Measurements from ENCODE around the gene KDM2A.
"Not testable (repeated sequence)": the region's sequence is repeated elsewhere in the genome, so short reads cannot be mapped to it uniquely, and the experiment has no call there.

KDM2A gene

DNA sequence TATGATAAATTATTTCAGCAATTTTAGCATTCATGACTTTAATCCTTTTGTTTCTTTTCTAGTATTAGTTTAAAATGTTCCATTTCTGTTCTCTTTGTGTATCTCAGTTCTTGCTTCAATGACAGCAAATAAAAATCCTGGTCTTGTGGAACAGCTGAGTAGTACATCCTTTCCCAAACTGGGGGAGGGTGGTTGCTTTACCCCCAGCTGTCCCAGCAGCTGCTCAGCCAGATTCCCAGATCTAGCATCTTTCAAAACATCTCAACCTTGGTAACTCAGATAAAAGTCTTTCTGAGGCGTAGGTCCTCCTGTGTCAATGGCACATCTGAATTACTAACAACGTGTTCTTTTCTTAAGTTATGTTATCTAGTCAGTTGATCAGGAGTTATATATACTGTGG is 75.0 kb downstream of the KDM2A start:
- DNase-seq (ENCODE audit: low read depth), result no peak
- TF ChIP-seq, protein P1, sequence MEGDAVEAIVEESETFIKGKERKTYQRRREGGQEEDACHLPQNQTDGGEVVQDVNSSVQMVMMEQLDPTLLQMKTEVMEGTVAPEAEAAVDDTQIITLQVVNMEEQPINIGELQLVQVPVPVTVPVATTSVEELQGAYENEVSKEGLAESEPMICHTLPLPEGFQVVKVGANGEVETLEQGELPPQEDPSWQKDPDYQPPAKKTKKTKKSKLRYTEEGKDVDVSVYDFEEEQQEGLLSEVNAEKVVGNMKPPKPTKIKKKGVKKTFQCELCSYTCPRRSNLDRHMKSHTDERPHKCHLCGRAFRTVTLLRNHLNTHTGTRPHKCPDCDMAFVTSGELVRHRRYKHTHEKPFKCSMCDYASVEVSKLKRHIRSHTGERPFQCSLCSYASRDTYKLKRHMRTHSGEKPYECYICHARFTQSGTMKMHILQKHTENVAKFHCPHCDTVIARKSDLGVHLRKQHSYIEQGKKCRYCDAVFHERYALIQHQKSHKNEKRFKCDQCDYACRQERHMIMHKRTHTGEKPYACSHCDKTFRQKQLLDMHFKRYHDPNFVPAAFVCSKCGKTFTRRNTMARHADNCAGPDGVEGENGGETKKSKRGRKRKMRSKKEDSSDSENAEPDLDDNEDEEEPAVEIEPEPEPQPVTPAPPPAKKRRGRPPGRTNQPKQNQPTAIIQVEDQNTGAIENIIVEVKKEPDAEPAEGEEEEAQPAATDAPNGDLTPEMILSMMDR (IDR thresholded peaks at IDR 0.05; ENCODE audit: low read depth, low read length, missing control alignments), result no peak

DNA sequence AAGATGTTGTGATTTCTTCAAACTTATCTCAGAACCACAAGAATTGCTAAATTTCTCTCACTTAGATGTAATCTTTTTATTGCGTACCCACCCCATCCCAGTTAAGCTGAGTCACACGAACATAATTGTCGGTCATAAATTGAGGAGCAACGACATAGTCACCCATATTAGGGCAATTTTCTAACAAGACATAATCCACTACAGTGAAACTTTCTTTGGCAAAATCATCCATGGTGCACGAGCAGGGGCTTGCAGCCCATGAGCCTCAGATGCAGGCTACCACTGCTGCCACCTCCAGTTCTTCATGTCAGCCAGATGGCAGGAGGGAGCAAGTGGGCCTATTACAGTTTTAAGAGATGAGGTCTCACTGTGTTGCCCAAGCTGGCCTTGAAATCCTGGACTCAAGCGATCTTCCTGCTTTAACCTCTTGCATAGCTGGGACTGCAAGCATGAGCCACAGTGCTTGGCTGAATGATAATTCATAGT is 77.0 kb downstream of the KDM2A start:
- H3K4me3 ChIP-seq (ENCODE audit: low read depth, low read length), result no peak overlapping the region
- no peak for DNase-seq (ENCODE audit: low read depth)
- TF ChIP-seq, protein P1 (IDR thresholded peaks at IDR 0.05; ENCODE audit: low read depth, low read length, missing control alignments), result no peak

More for the DNA sequence above, 75.0 kb downstream of the KDM2A start:
- H3K4me3 ChIP-seq (ENCODE audit: low read depth, low read length), result no peak overlapping the region

DNA sequence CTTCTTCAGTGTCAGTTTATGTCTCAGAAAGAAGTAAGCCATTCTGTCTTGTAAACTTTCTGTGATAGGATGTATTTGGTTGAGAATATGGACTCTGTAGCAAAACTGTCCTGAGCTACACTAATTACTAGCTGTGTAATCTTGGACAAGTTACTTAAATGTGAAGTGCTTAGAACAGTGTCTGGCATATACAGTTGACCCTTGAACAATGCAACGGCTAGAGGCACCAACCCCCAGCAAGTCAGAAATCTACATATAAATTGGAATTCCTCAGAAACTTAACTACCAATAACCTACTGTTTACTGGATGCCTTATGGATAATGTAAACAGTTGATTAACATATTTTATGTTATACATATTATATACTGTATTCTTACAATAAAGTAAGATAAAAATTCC is 78.5 kb downstream of the KDM2A start:
- no peak for DNase-seq (ENCODE audit: low read depth)
- TF ChIP-seq, protein P1 (IDR thresholded peaks at IDR 0.05; ENCODE audit: low read depth, low read length, missing control alignments), result no peak
- no peak overlapping the region for H3K4me3 ChIP-seq (ENCODE audit: low read depth, low read length)

DNA sequence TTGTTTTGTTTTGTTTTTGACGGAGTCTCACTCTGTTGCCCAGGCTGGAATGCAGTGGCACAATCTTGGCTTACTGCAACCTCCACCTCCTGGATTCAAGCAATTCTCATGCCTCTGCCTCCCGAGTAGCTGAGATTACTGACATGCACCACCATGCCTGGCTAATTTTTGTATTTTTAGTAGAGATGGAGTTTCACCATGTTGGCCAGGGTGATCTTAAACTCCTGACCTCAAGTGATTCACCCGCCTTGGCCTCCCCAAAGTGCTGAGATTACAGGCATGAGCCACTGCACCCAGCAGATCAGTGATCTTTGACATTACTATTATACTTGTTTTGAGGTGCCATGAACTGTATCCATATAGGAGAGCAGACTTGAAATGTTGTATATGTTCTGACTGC is 79.7 kb downstream of the KDM2A start:
- not testable (repeated sequence) for DNase-seq (ENCODE audit: low read depth); H3K4me3 ChIP-seq (ENCODE audit: low read depth, low read length)

DNA sequence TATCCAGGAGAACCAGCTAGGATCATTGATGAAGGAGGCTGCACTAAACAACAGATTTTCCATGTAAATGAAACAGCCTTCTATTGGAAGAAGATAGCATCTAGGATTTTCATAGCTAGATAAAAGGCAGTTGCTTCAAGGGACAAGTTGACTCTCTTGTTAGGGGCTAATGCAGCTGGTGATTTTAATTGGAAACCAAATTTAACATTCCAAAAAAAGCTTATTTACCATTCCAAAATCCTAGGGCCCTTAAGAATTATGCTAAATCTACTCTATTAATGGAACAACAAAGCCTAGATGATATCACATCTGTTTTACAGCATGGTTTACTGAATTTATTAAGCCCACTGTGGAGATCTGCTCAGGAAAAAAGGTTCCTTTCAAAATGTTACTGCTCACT is 80.7 kb downstream of the KDM2A start:
- TF ChIP-seq, protein P1 (IDR thresholded peaks at IDR 0.05; ENCODE audit: low read depth, low read length, missing control alignments), result no peak
- H3K4me3 ChIP-seq (ENCODE audit: low read depth, low read length), result no peak overlapping the region
- DNase-seq (ENCODE audit: low read depth), result no peak

DNA sequence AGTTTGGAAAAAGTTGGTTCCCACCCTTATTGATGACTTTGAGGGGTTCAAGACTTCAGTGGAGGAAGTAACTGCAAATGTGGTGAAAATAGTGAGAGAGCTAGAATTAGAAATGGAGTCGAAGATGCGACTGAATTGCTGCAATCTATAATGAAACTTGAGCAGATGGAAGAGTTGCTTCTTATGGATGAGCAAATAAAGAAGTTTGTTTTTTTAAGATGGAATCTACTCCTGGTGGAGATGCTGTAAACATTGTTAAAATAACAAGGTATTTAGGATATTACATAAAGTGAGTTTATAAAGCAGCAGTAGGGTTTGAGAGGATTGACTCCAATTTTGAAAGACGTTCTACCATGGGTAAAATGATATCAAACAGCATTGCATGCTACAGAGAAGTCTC is 83.0 kb downstream of the KDM2A start:
- TF ChIP-seq, protein P1 (IDR thresholded peaks at IDR 0.05; ENCODE audit: low read depth, low read length, missing control alignments), result no peak
- H3K4me3 ChIP-seq (ENCODE audit: low read depth, low read length), result no peak overlapping the region
- DNase-seq (ENCODE audit: low read depth), result no peak

DNA sequence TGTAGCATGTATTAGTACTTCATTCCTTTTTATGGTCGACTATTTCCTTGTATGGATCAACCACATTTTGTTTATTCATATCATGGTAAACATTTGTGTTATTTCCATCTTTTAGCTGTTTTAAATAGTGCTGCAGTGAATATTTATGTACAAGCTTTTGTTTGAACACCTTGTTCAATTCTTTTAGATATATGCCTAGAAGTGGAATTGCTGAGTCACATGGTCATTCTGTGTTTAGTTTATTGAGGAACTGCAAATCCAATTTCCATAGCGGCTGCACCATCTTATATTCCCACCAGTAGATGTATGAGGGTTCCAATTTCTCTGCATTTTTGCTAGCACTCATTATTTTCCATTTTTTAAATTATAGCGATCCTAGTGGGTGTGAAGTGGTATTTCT is 85.8 kb downstream of the KDM2A start:
- no peak overlapping the region for H3K4me3 ChIP-seq (ENCODE audit: low read depth, low read length)
- DNase-seq (ENCODE audit: low read depth), result no peak
- TF ChIP-seq, protein P1 (IDR thresholded peaks at IDR 0.05; ENCODE audit: low read depth, low read length, missing control alignments), result no peak

DNA sequence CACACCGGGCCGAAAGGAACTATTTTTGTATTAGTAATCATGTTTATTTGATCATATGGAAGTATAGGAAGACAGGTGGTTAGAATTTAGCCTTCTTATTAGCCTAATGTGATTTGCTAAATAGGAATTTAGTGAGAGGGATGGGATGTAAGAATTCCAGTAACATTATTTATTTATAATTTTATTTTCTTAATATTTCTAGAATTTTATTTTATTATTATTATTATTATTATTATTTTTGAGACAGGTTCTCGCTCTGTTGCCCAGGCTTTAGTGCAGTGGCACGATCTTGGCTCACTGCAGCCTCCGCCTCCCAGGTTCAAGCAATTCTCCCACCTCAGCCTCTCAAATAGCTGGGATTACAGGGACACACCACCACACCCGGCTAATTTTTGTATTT is 90.2 kb downstream of the KDM2A start:
- DNase-seq (ENCODE audit: low read depth); H3K4me3 ChIP-seq (ENCODE audit: low read depth, low read length): not testable (repeated sequence)

Measured in GM12864 (cell line).